GM12891 (cell line): ENCODE results near the gene MYO15B.
A peak's percentile ranks its signal among the peaks of the same experiment; 100 is the strongest.

Experiments
- DNase-seq: peaks from one replicate; pipeline ENCODE4 v3.0.0; 2011; ENCODE audit warnings: low spot score; ENCODE audit not compliant: insufficient read length
- FAIRE-seq: peaks from 2 replicates; lab custom pipeline; 2011; peaks lifted over from hg19 to GRCh38; lab: Jason Lieb, UNC
- PAX5 ChIP-seq: IDR thresholded peaks from 2 replicates; pipeline ENCODE4 v1.6.1; 2011; ENCODE audit warnings: low read length, moderate library complexity, mild to moderate bottlenecking; ENCODE audit not compliant: insufficient read depth, severe bottlenecking
- POLR2A ChIP-seq: IDR thresholded peaks from 2 replicates; pipeline ENCODE4 v1.6.1; 2011; ENCODE audit warnings: low read depth, low read length, control low read depth
- POLR2AphosphoS5 ChIP-seq: IDR thresholded peaks from 2 replicates; pipeline ENCODE4 v1.6.1; 2011; ENCODE audit warnings: low read depth, low read length, control low read depth
- POU2F2 ChIP-seq: IDR thresholded peaks from 2 replicates; pipeline ENCODE4 v1.6.1; 2011; ENCODE audit warnings: low read depth, mild to moderate bottlenecking, control low read depth, low read length, moderate library complexity
- SPI1 ChIP-seq: IDR thresholded peaks from 2 replicates; pipeline ENCODE4 v1.6.1; 2011; ENCODE audit warnings: low read depth, low read length, control low read depth
- TAF1 ChIP-seq: IDR thresholded peaks from 2 replicates; pipeline ENCODE4 v1.6.1; 2011; ENCODE audit warnings: low read depth, low read length, control low read depth

Gene MYO15B

DNA sequence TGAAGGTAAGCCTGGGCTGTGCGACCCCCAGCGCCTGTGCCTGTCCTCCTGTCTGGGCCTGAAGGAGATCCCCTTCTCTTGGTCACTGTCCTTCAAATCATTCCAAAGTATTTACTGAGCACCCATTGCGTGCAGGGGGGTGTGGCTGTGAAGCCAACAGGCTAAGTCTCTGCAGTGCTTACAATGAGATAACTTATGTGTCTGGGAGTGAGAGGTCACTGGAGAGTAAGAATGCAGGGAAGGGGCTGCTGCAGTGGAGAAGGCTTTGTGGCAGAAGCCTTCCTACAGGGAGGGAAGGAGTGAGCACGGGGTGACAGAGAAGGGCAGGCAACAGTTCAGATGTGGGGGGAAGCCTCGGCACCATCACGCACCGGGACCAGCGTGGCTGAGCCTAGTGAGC is 34.5 kb downstream of the MYO15B start:
- FAIRE-seq: no peak
- TF ChIP-seq SPI1: no peak
- TF ChIP-seq POU2F2: no peak
- TF ChIP-seq POLR2AphosphoS5: no peak
- no peak for TF ChIP-seq TAF1
- no peak for TF ChIP-seq PAX5
- no peak for TF ChIP-seq POLR2A
- no peak for DNase-seq

DNA sequence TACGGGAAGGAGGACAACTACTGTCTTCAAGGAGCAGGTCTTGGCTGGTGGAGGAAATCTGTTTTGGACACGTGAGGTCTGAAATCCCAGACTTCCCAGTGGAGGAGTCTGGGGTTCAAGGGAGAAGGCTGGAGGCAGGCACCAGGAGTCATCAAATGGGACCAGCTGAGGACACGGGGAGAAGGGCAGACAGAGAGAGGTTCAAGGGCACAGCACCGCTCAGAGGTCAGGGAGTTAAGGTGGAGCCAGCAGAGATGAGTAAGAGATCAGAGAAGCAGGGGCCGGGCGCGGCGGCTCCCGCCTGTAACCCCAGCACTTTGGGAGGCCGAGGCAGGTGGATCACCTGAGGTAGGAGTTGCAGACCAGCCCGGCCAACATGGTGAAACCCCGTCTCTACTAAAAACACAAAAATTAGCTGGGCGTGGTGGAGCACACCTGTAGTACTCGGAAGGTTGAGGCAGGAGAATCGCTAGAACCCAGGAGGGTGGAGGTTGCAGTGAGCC is 35.2 kb downstream of the MYO15B start:
- FAIRE-seq: no peak
- no peak for DNase-seq
- TF ChIP-seq POLR2A (no peak), SPI1 (no peak), POLR2AphosphoS5 (no peak), PAX5 (no peak), TAF1 (no peak), POU2F2 (no peak)

DNA sequence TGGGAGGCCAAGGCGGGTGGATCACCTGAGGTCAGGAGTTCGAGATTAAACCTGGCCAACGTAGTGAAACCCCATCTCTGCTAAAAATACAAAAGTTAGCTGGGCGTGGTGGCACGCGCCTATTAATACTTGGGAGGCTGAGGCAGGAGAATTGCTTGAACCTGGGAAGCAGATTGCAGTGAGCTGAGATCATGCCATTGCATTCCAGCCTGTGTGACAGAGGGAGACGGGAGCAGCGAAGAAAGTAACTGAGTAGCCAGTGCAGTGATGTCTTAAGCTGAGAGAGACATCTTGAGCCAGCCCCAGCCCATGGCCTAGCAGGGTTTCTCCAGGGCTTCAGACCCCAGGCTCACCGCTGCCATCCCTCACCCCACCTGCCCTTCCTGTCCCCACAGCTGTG is 35.8 kb downstream of the MYO15B start:
- FAIRE-seq (no peak), DNase-seq (no peak)
- TF ChIP-seq POLR2A (no peak), PAX5 (no peak), TAF1 (no peak), POU2F2 (no peak), POLR2AphosphoS5 (no peak), SPI1 (no peak)

DNA sequence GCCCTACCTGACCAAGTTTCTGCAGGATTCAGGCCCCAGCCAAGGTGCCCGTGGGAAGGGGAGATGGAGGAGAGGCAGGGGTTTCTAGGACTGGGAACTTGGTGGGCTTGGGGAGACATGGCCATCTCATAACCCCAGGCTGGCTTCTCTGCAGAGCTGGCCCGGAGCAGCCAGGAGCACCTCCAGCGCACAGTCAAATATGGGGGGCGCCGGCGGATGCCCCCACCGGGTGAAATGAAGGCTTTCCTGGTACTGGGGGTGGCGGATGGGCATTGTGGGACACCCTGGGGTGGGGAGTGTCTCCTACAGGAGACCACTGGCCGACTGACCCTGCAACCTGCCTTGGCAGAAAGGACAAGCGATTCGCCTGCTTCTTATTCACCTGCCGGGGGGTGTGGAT is 36.4 kb downstream of the MYO15B start:
- TF ChIP-seq POU2F2 (no peak), POLR2A (no peak), TAF1 (no peak), PAX5 (no peak), POLR2AphosphoS5 (no peak), SPI1 (no peak)
- no peak for DNase-seq
- no peak for FAIRE-seq

DNA sequence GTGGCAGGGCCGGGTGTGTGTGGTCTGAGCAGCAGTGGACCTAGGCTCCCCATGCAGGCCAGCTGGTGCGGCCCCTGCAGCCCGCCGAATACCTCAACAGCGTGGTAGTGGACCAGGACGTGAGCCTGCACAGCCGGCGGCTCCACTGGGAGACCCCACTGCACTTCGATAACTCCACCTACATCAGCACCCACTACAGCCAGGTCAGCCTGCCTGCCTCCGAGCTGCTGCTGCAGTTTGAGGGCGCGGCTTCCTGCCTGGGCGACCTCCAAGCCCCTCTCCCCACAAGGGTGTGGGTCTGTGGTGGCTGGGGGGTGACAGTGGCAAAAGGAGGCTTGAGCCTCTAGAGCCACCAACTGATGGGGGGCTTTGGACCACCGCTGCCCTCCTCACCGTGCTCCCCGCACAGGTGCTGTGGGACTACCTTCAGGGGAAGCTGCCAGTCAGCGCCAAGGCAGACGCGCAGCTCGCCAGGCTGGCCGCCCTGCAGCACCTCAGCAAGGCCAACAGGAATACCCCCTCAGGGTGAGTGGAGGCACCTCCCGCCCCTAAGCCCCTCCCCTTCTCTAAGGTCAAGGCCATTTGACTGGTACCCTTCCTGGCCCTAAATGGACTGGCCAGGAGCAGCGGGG is 37.2 kb downstream of the MYO15B start:
- no peak for TF ChIP-seq SPI1
- no peak for TF ChIP-seq POU2F2
- TF ChIP-seq POLR2A: no peak
- TF ChIP-seq POLR2AphosphoS5: no peak
- no peak for TF ChIP-seq PAX5
- TF ChIP-seq TAF1: no peak
- no peak for DNase-seq
- no peak for FAIRE-seq

DNA sequence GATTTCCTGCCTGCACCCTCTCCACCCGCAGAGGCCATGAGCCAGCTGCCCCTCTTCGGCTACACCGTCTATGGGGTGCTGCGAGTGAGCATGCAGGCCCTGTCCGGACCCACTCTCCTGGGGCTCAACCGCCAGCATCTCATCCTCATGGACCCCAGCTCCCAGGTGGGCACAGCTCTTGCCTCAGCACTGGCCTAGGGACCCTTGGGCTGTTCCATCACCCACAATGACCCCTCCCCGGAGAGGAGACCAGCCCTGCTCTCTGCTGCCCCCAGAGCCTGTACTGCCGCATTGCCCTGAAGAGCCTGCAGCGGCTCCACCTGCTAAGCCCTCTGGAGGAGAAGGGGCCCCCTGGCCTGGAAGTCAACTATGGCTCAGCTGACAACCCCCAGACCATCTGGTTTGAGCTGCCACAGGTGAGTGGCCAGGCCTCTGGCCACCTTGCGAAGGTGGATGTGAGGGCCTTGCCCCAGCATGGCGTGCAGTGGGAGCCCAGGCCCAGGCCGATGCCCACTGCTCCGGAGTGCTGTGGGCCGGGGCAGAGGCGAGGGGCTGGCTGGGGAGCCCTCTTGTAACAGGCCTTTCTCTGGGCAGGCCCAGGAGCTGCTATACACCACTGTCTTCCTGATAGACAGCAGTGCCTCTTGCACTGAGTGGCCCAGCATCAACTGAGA is 38.4 kb downstream of the MYO15B start:
- DNase-seq (peak; percentile 88), FAIRE-seq (peak; percentile 50)
- no peak for TF ChIP-seq POLR2A
- TF ChIP-seq PAX5: no peak

DNA sequence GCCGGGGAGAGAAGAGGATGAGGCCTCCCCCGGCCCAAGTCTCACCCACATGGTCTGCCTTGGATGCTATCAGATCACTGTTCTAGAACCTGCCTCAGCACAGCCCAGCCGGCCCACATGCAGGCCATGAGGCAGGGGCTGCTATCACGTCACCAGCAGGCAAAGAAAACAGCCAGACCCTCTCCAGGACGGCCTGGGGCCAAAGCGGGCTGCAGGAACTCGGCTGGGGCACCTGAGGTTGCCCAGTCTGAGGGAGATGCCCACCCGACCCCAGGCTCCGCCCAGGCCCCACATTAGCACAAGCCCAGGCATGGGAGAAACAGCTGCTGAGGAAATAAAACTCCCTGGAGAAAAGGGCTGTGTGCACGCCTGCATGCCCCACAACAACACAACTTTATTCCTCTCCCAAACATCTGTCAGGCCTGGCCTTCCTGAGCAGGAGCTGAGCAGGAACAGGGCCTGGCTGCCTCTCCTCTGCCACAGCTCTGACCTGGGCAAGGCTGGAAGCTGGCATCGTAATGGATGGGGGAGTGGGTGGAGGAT is 39.0 kb downstream of the MYO15B start:
- TF ChIP-seq POLR2AphosphoS5 (no peak), POLR2A (no peak), PAX5 (no peak)
- no peak for DNase-seq
- FAIRE-seq: no peak

DNA sequence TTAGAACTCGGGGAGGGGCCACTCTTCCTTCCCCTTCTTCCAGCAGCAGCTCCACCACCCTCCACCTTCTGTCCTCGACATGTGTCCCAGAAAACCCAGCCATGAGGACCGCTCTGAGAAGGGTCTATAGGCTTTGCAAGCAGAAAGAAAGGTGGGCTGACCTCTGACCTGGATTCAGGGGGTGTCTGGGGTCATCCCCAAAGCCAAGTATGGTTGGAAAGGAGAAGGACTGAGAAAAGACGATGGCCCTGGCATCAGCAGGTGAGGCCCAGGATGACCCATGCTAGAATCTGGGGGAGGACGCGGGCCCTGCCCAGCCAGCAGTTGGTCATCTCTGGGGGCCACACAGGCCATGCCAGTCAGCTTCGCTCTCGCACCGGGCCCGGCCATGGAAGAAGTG is 39.5 kb downstream of the MYO15B start:
- DNase-seq (no peak), FAIRE-seq (no peak)
- TF ChIP-seq PAX5 (no peak), TAF1 (no peak), SPI1 (no peak), POLR2A (no peak), POLR2AphosphoS5 (no peak), POU2F2 (no peak)

DNA sequence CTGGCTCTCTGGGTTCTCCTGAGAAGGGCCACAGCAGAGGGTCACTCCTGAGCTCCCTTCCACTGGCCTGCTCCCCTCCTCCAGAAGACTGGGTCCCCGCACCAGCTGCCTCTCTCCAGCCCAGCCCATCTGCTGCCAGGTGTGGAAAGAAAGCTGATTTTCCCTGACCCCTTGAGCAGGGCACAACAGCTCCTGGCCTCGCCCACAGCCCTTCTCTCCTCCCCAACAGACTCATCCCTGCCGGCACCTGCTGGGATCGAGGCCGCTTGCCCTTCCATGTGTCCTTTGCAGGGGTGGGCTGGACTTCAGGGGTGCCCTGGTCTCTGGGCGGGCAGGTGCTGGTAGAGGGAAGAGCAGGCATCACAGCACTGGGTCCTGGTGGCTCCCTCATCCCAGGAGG is 40.8 kb downstream of the MYO15B start:
- FAIRE-seq (no peak), DNase-seq (no peak)
- TF ChIP-seq POU2F2: no peak
- no peak for TF ChIP-seq POLR2AphosphoS5
- TF ChIP-seq PAX5: no peak
- TF ChIP-seq POLR2A: no peak
- TF ChIP-seq TAF1: no peak
- no peak for TF ChIP-seq SPI1
